ENCODE data around the gene PROZ. TPM values are rescaled to one million over a fixed set of nuclear protein-coding genes. Genes with fewer than 3 reads are reported as not detected.

PROZ gene
- total and polyA plus RNA-seq, 10 donors: 0.11 TPM; not detected in 9

DNA sequence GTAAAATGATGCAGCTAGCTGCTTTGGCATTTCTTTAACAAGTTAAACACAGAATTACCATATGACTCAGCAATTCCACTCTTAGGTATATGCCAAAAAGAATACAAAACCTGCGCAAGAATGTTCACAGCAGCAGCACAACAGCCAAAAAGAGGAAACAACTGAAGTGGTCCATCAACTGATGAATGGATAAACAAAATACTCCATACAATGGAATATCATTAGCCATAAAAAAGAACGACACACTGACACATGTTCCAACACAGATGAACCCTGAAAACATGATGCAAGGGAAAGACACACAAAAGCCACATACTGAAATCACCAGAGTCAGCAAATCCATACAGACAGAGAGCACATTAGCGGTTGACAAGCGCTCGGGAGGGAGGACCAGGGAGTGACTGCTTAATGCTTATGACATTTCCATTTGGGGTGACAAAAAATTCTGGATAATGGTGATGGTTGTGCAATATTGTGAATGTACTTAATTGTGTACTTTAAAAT, 47.0 kb downstream of the PROZ start:
- Histone ChIP-seq H3K27me3 (replicated peaks in 1 of 7) (no peaks in the 10 kb centered on the region), H3K27ac (no peak overlapping the region), H3K4me3 (no peak overlapping the region), H3K36me3 (peaks cover 0 to 22% (median under 1%) of the 10 kb centered on the region in 6 donors), H3K4me1 (peaks cover 25 to 71% (median 51%) of the 10 kb centered on the region in 6 donors), H3K9me3 (no peaks in the 10 kb centered on the region)
- no peak for DNase-seq
- 63 to 82% (median 66%) methylated on average over 5 of the region's 5 CpGs for WGBS, 5 donors
- intact Hi-C loops (cut with DNase I; ENCODE audit: low total_unique reads): loop anchor here (10.0 kb wide), 1 partner anchor 51 kb away; the partner anchor contains the start of gene PROZ
- TF ChIP-seq, protein P1, sequence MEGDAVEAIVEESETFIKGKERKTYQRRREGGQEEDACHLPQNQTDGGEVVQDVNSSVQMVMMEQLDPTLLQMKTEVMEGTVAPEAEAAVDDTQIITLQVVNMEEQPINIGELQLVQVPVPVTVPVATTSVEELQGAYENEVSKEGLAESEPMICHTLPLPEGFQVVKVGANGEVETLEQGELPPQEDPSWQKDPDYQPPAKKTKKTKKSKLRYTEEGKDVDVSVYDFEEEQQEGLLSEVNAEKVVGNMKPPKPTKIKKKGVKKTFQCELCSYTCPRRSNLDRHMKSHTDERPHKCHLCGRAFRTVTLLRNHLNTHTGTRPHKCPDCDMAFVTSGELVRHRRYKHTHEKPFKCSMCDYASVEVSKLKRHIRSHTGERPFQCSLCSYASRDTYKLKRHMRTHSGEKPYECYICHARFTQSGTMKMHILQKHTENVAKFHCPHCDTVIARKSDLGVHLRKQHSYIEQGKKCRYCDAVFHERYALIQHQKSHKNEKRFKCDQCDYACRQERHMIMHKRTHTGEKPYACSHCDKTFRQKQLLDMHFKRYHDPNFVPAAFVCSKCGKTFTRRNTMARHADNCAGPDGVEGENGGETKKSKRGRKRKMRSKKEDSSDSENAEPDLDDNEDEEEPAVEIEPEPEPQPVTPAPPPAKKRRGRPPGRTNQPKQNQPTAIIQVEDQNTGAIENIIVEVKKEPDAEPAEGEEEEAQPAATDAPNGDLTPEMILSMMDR (IDR thresholded peaks at IDR 0.05 in 8 of 11, conservative IDR thresholded peaks at IDR 0.05 in 3 of 11): no peak
- TF ChIP-seq POLR2A (IDR thresholded peaks at IDR 0.05) (no peak), POLR2AphosphoS5 (IDR thresholded peaks at IDR 0.05) (no peak)

DNA sequence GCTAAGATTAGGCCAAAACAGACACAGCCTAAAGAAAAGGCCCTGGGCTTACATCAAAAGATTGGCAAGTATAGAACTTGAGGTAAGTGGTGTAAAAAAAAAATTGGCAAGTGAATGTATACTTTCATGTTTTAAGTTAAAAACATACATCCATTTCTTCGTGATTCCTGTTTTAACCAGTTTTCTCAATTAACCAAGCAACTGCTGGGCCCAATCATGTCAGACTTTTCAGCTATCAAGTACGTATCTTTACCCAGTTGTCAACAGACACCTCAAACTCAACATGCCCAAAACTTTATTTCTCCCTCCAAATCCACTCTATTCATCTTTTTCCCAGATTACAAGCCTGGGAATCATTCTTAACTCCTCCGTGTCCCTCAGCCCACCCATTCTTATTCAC, 49.0 kb downstream of the PROZ start:
- H3K27ac ChIP-seq: peak overlapping the region; percentile 85 to 99 (median 98)
- H3K4me3 ChIP-seq: peak overlapping the region; percentile 86 to 98 (median 96)
- H3K36me3 ChIP-seq: peaks cover 0 to 39% (median 0%) of the 10 kb centered on the region in 6 donors
- TF ChIP-seq POLR2AphosphoS5 (IDR thresholded peaks at IDR 0.05): no peak
- TF ChIP-seq, protein P1 (IDR thresholded peaks at IDR 0.05 in 8 of 11, conservative IDR thresholded peaks at IDR 0.05 in 3 of 11): no peak
- intact Hi-C loops (cut with DNase I; ENCODE audit: low total_unique reads): loop anchor here (10.0 kb wide), 1 partner anchor 53 kb away; the partner anchor contains the start of gene PROZ
- 40 to 60% (median 56%) methylated on average over 3 of the region's 3 CpGs for WGBS, 5 donors
- no peaks in the 10 kb centered on the region for H3K9me3 ChIP-seq
- H3K27me3 ChIP-seq (replicated peaks in 1 of 7): no peaks in the 10 kb centered on the region
- peaks cover 34 to 84% (median 70%) of the 10 kb centered on the region in 6 donors for H3K4me1 ChIP-seq
- no peak for DNase-seq

DNA sequence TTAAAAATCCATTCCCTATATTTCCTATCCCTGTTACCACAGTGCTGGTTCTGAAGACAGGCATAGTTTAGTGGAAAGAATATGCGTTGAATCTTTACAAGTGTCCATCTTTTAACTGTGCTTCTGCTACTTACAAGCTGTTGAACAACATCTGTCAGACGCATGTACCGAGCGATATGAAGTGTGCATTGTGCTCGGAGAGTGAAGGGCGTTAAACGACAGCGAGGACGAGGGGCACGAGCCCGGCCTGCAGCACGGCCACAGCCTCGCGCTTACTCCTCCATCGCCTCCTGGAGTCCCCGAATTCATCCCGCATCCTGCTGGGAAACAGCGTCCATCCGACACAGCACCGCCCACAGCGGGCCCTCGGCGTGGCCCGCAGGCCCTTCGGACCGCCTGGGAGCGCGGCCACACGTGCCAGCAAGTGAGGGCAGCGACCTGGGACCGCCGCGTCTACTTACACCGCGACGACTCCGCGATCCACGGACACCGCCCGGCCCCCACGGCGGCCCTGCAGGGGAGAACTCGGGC, 49.5 kb downstream of the PROZ start:
- no peak for DNase-seq
- H3K4me1 ChIP-seq: peaks cover 34 to 84% (median 72%) of the 10 kb centered on the region in 6 donors
- WGBS, 5 donors: 0 to 1% (median 1%) methylated on average over 21 to 44 of the region's 44 CpGs
- TF ChIP-seq POLR2AphosphoS5 (IDR thresholded peaks at IDR 0.05) (no peak), POLR2A (IDR thresholded peaks at IDR 0.05) (no peak)
- TF ChIP-seq, protein P1 (IDR thresholded peaks at IDR 0.05 in 8 of 11, conservative IDR thresholded peaks at IDR 0.05 in 3 of 11): no peak
- H3K9me3 ChIP-seq: no peaks in the 10 kb centered on the region
- intact Hi-C loops (cut with DNase I; ENCODE audit: low total_unique reads): loop anchor here (10.0 kb wide), 1 partner anchor 53 kb away; the partner anchor contains the start of gene PROZ
- peak overlapping the region; percentile 86 to 98 (median 96) for H3K4me3 ChIP-seq
- H3K27ac ChIP-seq: peak overlapping the region; percentile 85 to 99 (median 98)
- H3K36me3 ChIP-seq: peaks cover 0 to 42% (median 0%) of the 10 kb centered on the region in 6 donors
- no peaks in the 10 kb centered on the region for H3K27me3 ChIP-seq (replicated peaks in 1 of 7)
